ENCODE results near the gene TSEN54.

Gene TSEN54

DNA sequence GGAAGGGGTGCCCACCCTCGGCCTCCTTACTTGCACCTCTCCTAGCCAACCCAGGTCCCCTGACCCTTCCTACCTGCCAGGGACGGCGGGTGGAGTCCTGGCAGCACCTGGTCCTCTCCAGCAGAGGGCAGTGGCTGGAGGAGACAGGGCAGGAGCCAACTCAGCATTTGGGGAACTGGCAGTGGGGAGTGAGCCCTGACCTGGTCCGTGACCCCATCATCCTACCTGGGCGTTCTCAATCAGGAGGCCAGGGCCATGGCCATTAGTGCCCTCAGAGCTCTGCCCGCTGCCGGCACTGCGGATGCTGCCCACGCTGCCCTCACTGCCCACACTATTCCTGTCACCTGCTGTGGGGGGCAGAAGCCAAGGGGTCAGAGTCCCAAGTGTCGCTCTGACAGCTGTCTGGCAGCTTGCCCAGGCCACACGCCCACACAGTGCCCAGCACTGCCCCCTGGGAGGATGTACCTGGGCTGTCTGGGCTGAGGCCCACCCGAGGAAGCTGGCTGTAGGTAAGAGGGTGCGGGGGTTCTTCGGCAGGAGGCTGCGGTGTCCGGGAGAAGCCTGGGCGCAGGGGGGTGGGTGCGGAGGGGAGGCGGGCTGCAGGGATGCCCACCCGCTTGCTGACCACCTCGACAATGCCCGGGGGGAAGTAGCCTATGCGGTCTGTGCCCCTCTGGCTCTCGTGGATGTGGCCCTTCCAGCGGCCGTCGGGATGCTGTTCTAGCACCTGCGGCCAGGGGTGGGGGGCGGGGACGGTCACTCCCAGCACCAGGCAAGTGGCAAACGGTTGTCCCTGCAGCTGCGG, 11.8 kb upstream of the TSEN54 start:
- peak; percentile 23 for DNase-seq (ENCODE audit: low spot score)

- DNase-seq (ENCODE audit: low spot score): no peak
These were observed 11.2 kb upstream of the TSEN54 start for GRCh38 chr17:75505152-75505409.

DNA sequence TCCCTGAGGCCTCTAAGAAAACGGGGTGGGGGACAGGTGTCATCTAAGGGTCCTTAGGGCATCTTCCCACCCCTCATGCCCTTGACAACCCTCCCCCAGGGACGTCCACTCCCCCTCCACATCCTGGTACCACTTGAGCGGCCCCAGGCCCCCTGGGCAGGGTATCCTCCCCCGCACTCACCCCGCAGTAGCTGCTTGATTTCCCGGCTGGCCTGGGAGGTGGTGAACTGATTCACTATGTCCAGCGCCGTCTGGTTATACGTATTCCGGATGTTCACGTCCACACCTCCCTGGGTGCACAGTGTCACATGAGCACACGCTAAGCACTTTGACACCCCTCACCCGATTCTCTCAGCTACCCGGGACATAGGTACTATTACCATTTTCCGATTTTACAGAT, 10.7 kb upstream of the TSEN54 start:
- no peak for DNase-seq (ENCODE audit: low spot score)

DNA sequence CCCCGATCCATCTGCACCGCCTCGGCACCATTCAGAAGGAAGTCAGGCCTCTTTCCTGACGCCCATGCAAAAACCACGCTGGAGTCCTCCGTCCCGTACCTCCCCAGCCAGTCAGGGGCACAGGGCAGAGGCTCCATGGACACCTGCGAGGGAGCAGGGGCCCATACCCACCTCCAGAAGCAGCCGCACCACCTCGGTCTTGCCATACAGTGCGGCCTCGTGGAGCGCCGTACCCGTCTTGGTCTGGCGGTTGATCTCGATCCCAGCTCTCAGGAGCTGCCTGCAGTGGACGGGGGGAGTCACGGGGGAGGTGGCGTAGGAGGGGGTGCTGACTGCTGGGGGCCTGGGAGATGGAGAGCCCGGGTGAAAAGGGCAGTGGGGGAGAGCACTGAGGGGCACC, 10.2 kb upstream of the TSEN54 start:
- DNase-seq (ENCODE audit: low spot score): no peak

GRCh38 chr17:75506888-75507287, 9.4 kb upstream of the TSEN54 start:
- DNase-seq (ENCODE audit: low spot score): no peak

DNA sequence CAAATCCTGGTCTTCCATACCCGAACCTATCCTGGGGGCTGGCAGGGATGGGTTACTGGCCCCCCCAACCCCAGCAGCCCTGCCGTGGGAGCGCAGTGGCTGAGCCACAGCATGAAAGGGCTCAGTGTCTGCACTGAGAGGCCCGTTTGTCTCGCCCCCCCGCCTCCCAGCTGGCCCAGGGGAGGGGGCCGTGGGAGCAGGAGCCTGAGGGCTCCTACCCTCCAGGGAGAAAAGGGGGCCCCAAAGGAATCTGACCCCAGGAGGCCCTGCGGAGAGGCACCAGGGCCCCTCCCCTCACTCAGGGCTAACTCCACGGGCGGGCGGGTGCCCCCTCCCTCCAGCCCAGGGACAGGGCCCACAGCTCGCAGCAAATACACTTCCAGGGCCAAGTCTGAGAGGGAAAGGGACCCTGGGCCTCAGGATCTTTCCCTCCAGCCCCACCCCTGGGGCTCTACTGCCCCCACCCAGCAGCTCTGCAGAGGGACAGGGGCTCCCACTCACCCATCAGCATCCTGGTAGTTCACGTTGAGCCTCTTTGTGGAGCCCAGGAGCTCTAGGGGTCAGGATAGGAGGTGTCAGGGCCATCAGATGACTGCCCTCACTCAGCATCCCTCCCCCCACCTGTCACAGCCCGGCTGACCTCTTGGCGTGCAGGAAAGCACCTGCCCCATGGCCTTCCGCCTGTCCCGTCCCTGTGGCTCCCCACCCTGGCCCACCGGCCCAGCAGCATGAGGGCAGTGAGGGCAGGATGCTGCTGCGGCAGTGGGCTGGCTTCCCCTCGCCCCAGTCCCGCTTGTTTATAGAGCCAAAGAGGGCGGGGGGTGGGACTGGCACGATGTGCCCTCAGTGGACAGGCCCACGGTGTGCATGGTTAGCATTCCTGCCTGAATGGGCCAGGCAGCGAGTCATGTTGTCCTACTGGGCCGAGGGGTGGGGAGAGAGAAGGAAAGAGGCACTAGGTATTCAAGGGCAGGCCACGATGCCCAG, 8.3 kb upstream of the TSEN54 start:
- DNase-seq (ENCODE audit: low spot score): no peak

- DNase-seq (ENCODE audit: low spot score): no peak
These were observed 7.4 kb upstream of the TSEN54 start for GRCh38 chr17:75508931-75509361.

GRCh38 chr17:75509528-75510258, 6.6 kb upstream of the TSEN54 start:
- no peak for DNase-seq (ENCODE audit: low spot score)

DNA sequence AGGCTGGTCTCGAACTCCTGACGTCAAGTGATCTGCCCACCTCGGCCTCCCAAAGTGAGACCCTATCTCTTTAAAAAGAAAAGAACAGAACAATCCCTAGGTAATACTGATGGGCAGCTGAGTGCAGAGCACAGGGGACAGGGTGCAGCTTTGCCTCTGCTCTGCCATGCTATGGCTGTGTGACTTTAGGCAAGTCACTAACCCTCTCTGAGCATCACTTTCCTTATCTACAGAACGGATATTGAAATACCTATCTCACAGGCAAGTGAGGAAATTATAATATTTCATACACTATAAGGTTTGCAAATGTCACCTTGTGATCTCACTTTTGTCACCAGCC, 5.1 kb upstream of the TSEN54 start:
- no peak for DNase-seq (ENCODE audit: low spot score)

GRCh38 chr17:75511610-75512575, 4.4 kb upstream of the TSEN54 start:
- no peak for DNase-seq (ENCODE audit: low spot score)

DNA sequence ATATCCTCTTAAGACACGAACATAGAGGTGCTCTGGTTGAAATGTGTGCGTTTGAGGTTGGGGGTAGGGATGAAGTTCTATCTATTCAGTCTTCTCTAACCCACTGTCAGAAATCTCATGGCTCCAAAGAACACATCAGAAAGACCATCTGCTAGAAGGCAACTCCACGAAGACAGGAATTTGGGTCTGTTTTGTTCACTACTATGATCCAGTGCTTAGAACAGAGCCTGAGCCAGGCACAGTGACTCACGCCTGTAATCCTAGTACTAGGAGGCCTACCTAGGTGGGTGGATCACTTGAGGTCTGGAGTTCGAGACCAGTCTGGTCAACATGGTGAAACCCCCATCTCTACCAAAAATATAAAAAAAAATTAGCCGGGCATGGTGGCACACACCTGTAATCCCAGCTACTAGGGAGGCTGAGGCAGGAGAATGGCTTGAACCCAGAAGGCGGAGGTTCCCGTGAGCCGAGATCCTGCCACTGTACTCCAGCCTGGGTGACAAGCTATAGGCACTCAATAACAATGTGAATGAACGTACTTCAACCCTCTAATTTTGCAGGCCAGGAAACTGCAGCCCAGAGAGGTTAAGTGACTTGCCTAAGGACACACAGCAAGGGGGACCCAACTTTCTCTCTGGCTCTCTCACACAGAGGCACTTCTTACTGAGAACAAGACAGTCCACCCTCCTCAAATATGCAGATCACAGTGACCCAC, 3.2 kb upstream of the TSEN54 start:
- DNase-seq (ENCODE audit: low spot score): no peak

DNA sequence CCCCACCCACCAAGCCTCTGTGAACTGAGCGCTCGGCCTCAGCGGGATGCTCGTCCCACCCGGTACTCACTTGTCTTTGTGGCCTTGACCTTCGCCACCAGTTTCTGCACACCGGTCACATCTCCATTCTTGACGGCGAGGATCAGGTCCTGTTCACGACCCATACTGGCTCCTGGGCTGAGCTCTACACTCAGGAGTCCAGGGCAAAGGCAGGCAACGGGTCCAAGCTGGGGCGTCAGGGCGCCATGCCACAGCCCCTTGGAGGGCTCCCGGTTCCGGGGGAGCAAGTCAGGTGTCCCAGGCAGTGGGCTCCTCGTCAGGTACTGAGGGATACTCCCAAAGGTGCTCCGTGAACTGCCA, 2.7 kb upstream of the TSEN54 start:
- no peak for DNase-seq (ENCODE audit: low spot score)

DNA sequence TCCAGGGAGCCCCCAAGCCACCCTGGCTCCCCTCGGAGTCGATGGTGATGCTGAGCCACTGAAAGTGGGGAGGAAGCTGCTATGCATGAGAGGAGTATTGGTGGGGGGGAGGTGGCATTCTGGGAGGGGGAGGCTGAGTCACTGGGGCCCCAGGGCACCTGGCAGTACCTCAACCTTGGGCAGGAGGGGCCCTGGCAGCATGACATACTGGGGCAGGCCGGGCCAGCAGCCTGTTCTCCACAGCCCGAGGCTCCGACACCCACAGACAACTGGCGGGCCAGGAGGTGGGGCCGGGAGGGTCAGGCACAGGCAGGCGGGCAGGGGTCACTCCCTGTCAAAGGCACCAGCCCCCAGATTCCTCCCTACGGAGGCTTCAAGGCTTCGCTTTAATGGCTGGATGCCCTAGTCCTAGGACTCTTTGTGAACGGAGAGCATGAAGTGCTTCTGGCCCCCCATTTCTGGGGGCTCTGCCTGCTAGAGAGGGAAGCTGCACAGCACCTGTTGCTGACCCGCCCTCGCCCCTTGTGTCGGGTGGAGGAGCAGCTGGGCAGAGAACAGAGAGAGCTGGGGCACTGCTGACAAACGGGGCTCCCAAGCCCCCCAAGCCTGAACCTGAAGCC, 1.9 kb upstream of the TSEN54 start:
- no peak for DNase-seq (ENCODE audit: low spot score)

GRCh38 chr17:75514919-75515495, 1.3 kb upstream of the TSEN54 start:
- no peak for DNase-seq (ENCODE audit: low spot score)

DNA sequence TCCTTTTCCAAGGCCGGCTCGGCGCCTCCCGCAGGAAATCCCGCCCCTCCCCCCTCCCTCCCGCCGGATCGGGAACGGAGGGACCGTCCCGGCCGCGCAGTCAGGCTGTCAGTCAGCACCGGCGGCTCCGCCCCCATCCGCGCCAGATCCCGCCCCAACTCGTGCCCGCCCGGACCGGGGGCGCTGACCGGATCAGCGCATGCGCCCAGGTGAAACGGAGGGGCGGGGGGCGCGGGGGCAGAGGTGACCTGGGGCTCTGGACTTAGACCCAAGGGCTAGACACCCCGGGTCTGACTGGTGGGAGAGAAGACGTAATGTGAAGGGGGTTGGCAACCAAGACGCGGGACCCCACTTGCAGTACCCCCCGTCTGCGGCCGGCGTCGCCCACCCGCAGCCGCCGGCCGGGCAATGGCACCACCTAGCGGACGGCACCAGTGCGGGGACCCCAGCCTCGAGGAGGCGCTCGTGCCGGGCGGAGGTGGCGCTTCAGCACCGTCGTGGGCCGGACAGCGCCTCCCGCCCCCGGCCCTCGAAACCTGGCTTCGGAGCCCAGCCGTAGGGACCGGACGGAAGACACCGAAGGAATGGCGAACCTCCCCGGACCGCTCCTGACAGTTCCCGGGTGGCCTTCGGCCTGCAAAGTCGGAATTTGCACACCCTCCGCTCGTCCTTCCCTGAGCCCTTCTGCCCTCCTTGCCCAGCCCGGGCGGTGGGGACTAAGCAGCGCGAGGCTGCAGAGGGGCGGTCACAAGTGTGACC, 653 bp upstream of the TSEN54 start, which contains the start of gene CASKIN2:
CASKIN2 (minus strand) TSS at position 42 of the 759 bp plus-strand sequence. CDS start 1,733 bp downstream, outside the sequence.
- DNase-seq (ENCODE audit: low spot score): peak; percentile 57

DNA sequence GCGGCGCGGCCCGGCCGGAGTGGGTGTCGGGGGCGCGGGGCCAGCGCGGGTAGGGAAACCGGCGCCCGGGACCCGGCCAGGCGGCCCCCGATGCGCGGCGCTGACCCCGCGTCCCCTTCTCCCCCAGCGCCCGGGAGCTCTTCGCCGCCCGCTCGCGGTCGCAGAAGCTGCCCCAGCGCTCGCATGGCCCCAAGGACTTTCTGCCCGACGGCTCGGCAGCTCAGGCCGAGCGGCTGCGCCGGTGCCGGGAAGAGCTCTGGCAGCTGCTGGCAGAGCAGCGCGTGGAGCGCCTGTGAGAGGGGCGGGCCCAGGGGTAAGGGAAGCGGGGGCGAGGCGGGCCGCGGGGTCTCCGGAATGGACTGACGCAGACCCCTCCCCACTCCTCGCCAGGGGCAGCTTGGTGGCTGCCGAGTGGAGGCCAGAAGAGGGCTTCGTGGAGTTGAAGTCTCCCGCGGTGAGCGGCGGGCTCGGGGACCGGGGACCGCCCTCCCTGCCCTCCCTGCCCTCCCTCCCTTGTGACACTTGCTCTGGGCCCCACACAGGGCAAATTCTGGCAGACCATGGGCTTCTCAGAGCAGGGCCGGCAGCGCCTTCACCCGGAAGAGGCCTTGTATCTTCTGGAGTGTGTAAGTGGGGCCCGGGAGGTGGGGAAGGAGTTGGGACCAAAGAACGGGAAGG, 430 bp downstream of the TSEN54 start:
- DNase-seq (ENCODE audit: low spot score): no peak

DNA sequence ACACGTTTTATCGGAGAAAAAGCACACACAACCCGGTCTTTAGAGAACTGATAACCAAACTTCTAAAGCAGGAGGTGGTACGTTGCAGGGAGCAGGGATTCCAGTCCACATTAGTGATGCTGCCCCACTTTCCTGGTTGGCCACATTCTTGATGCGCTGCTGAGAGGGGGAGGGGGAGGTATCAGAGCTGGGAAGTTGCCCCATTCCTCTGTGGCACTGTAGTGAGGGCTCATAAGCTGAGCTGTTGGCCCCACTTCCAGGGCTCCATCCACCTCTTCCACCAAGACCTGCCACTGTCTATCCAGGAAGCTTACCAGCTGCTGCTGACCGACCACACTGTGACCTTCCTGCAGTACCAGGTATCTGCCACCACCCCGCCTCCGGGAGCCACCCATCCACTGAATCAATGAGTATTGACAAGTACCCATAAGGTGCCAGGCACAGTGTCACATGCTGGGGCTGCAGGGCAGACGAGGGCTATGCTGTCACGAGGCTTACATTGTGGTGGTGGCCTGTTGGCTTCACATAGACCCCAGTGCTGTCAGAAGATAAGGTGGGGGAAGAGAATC, 1.1 kb downstream of the TSEN54 start:
- no peak for DNase-seq (ENCODE audit: low spot score)

DNA sequence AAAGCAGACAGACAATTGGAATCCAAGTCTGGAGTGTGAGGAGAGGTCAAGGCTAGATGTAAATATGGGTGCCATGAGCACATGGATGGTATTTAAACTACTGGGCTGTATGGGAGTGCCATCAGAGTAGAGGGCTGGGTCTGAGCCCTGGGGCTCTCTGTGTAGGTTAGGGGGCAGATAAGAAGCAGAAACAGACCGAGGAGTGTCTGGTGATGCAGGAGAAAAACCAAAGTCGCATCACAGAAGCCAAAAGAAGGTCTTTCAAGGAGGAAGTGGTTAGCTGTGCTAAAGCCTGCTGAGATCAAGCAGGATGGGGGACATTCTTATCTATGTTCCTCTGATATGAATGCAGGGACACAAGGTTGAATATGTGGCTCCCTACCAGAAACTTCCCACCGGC, 1.9 kb downstream of the TSEN54 start:
- DNase-seq (ENCODE audit: low spot score): no peak
